HG03039 (cell line): ENCODE measurements around the gene PCIF1.
"Not testable (repeated sequence)": the region's sequence is repeated elsewhere in the genome, so short reads cannot be mapped to it uniquely, and the experiment has no call there.

ENCODE experiments used
- ATAC-seq: cut with Tn5 transposase; IDR thresholded peaks from one replicate; pipeline ENCODE4 v1.9.1; 2021; ENCODE audit warnings: mild to moderate bottlenecking, moderate library complexity; ENCODE audit not compliant: unreplicated experiment

PCIF1 gene

GRCh38 chr20:45934586-45935415 is at the start of gene PCIF1:
Gene PCIF1, plus strand, starts transcription at chr20:45934683. Its CDS starts 4,317 bp downstream, at chr20:45939000.
- ATAC-seq, result peak; percentile 80

GRCh38 chr20:45886590-45887345 is 47.7 kb upstream of the PCIF1 start:
- ATAC-seq, result no peak

- no peak for ATAC-seq
These were observed 47.2 kb upstream of the PCIF1 start, which contains the start of gene SPATA25 for GRCh38 chr20:45887346-45887715. Gene SPATA25, minus strand, starts transcription at chr20:45887622. Its CDS starts 32 bp downstream, at chr20:45887590.

GRCh38 chr20:45888681-45889080 is 45.8 kb upstream of the PCIF1 start:
- ATAC-seq, result no peak

GRCh38 chr20:45890077-45890984 is 44.2 kb upstream of the PCIF1 start:
- ATAC-seq, result no peak

- ATAC-seq, result peak; percentile 64
These were observed 43.2 kb upstream of the PCIF1 start, which contains the start of the genes CTSA and NEURL2 for GRCh38 chr20:45890985-45891983. Gene CTSA, plus strand, starts transcription at chr20:45891335. Its CDS starts 234 bp downstream, at chr20:45891569. Gene NEURL2, minus strand, starts transcription at chr20:45891208. Its CDS starts 217 bp downstream, at chr20:45890991.

GRCh38 chr20:45892049-45892825 is 42.2 kb upstream of the PCIF1 start:
- ATAC-seq, result no peak

- no peak for ATAC-seq
These were observed 41.5 kb upstream of the PCIF1 start for GRCh38 chr20:45892828-45893500.

- ATAC-seq, result no peak
These were observed 40.7 kb upstream of the PCIF1 start for GRCh38 chr20:45893831-45894230.

- no peak for ATAC-seq
These were observed 39.7 kb upstream of the PCIF1 start for GRCh38 chr20:45894797-45895196.

- no peak for ATAC-seq
These were observed 37.8 kb upstream of the PCIF1 start for GRCh38 chr20:45896641-45897161.

- no peak for ATAC-seq
These were observed 37.2 kb upstream of the PCIF1 start for GRCh38 chr20:45897289-45897688.

GRCh38 chr20:45897692-45898091 is 36.8 kb upstream of the PCIF1 start:
- ATAC-seq, result no peak

- no peak for ATAC-seq
These were observed 36.2 kb upstream of the PCIF1 start for GRCh38 chr20:45898285-45898684.

GRCh38 chr20:45899046-45899835 is 35.2 kb upstream of the PCIF1 start:
- no peak for ATAC-seq

GRCh38 chr20:45901332-45901731 is 33.2 kb upstream of the PCIF1 start:
- ATAC-seq, result not testable (repeated sequence)

- no peak for ATAC-seq
These were observed 32.2 kb upstream of the PCIF1 start for GRCh38 chr20:45902199-45902701.
